ENCODE measurements around the gene C18orf32.
A peak's percentile ranks its signal among the peaks of the same experiment; 100 is the strongest.
"Not testable (repeated sequence)": the region's sequence is repeated elsewhere in the genome, so short reads cannot be mapped to it uniquely, and the experiment has no call there.

C18orf32 gene

GRCh38 chr18:49500201-49500921 lies 13.3 kb upstream of the C18orf32 start:
- no peak for DNase-seq

GRCh38 chr18:49499046-49499637 lies 12.1 kb upstream of the C18orf32 start:
- no peak for DNase-seq

GRCh38 chr18:49495480-49495879 lies 8.4 kb upstream of the C18orf32 start:
- no peak for DNase-seq

GRCh38 chr18:49495076-49495475 lies 8.0 kb upstream of the C18orf32 start:
- no peak for DNase-seq

- DNase-seq = no peak
Observed at GRCh38 chr18:49494660-49495059, 7.6 kb upstream of the C18orf32 start.

- no peak for DNase-seq
Observed at GRCh38 chr18:49492694-49493033, 5.6 kb upstream of the C18orf32 start.

- DNase-seq = peak; percentile 95 to 97
Observed at GRCh38 chr18:49491857-49492693, 5.0 kb upstream of the C18orf32 start, which contains the start of gene RPL17. Gene RPL17, minus strand, starts transcription at chr18:49492465.

- DNase-seq = no peak
Observed at GRCh38 chr18:49491534-49491856, 4.5 kb upstream of the C18orf32 start.

- DNase-seq = peak in 1 of 2 donors; percentile 38
Observed at GRCh38 chr18:49490246-49490762, 3.3 kb upstream of the C18orf32 start.

GRCh38 chr18:49487711-49488310 lies 777 bp upstream of the C18orf32 start:
- DNase-seq = no peak

- DNase-seq = no peak
Observed at GRCh38 chr18:49486606-49486952, 455 bp downstream of the C18orf32 start.

GRCh38 chr18:49486134-49486533 lies 900 bp downstream of the C18orf32 start:
- DNase-seq = no peak

- DNase-seq = no peak
Observed at GRCh38 chr18:49483198-49483597, 3.8 kb downstream of the C18orf32 start.

- DNase-seq = no peak
Observed at GRCh38 chr18:49481907-49482306, 5.1 kb downstream of the C18orf32 start.

- DNase-seq = no peak
Observed at GRCh38 chr18:49481317-49481716, 5.7 kb downstream of the C18orf32 start.

- no peak for DNase-seq
Observed at GRCh38 chr18:49479381-49480137, 7.5 kb downstream of the C18orf32 start.

GRCh38 chr18:49476664-49477411 lies 10.2 kb downstream of the C18orf32 start:
- DNase-seq = peak in 1 of 2 donors; percentile 35

GRCh38 chr18:49474935-49475334 lies 12.1 kb downstream of the C18orf32 start:
- not testable (repeated sequence) for DNase-seq

- DNase-seq = no peak
Observed at GRCh38 chr18:49473721-49474120, 13.3 kb downstream of the C18orf32 start.

GRCh38 chr18:49472459-49472858 lies 14.6 kb downstream of the C18orf32 start:
- no peak for DNase-seq

GRCh38 chr18:49471532-49471931 lies 15.5 kb downstream of the C18orf32 start:
- no peak for DNase-seq

GRCh38 chr18:49467599-49467998 lies 19.4 kb downstream of the C18orf32 start:
- DNase-seq = no peak
